Measurements from ENCODE around the gene PCSK4.

DNA sequence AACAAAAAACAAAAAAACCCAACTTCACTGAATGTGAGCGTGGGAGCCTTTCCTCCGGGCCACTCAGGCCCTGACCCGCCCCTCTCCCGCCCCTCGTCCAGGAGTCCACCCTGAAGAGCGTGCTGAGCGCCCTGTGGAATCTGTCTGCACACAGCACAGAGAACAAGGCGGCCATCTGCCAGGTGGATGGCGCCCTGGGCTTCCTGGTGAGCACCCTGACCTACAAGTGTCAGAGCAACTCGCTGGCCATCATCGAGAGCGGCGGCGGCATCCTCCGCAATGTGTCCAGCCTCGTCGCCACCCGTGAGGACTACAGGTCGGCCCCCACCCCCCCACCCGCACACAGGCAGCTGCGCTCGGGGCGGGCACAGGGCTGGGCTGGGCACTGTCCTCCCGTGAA, 28.3 kb downstream of the PCSK4 start:
- TF ChIP-seq CTCF (IDR thresholded peaks at IDR 0.05) (no peak), ZFX (IDR thresholded peaks at IDR 0.05; ENCODE audit: borderline replicate concordance) (no peak)

Data from 22Rv1 (cell line).